ENCODE measurements around the gene WDR90. TPM values are rescaled to one million over a fixed set of nuclear protein-coding genes. Genes with fewer than 3 reads are reported as not detected.
A peak's percentile ranks its signal among the peaks of the same experiment; 100 is the strongest.

Gene WDR90
- total RNA-seq, 4 donors from 2014 or later: 11.1 to 32.1 (median 18.9) TPM

GRCh38 chr16:666572-666971, 17.4 kb downstream of the WDR90 start:
- intact Hi-C loops (cut with DNase I; ENCODE audit: low total_unique reads): loop anchor here (10.0 kb wide), 1 partner anchor 122 kb away; no protein-coding TSS in a partner anchor
- TF ChIP-seq POLR2A (IDR thresholded peaks at IDR 0.05): no peak
- TF ChIP-seq CTCF (IDR thresholded peaks at IDR 0.05): no peak
- 66 to 72% methylated on average over 12 to 13 of the region's 13 CpGs for WGBS, 2 donors
- no peak overlapping the region for H3K4me3 ChIP-seq (ENCODE audit: low read depth, poor library complexity, severe bottlenecking)
- DNase-seq (ENCODE audit: low spot score in 2 of 2): no peak

GRCh38 chr16:667113-667779, 18.1 kb downstream of the WDR90 start:
- WGBS, 2 donors: 51 to 71% methylated on average over 14 to 20 of the region's 22 CpGs
- TF ChIP-seq POLR2A (IDR thresholded peaks at IDR 0.05): no peak
- no peak for TF ChIP-seq CTCF (IDR thresholded peaks at IDR 0.05)
- intact Hi-C loops (cut with DNase I; ENCODE audit: low total_unique reads): loop anchor here (10.0 kb wide), 1 partner anchor 122 kb away; no protein-coding TSS in a partner anchor
- H3K4me3 ChIP-seq (ENCODE audit: low read depth, poor library complexity, severe bottlenecking): no peak overlapping the region
- DNase-seq (ENCODE audit: low spot score in 2 of 2): no peak

GRCh38 chr16:667780-668518, 18.8 kb downstream of the WDR90 start, which contains the start of gene RHOT2:
Gene RHOT2, plus strand, starts transcription at chr16:668132. Its CDS starts 68 bp downstream, at chr16:668200.
- TF ChIP-seq POLR2A (IDR thresholded peaks at IDR 0.05) (no peak), CTCF (IDR thresholded peaks at IDR 0.05) (no peak)
- intact Hi-C loops (cut with DNase I; ENCODE audit: low total_unique reads): loop anchor here (10.0 kb wide), 1 partner anchor 123 kb away; no protein-coding TSS in a partner anchor
- peak; percentile 86 to 98 for DNase-seq (ENCODE audit: low spot score in 2 of 2)
- 0% methylated on average over 5 to 14 of the region's 78 CpGs for WGBS, 2 donors
- H3K4me3 ChIP-seq (ENCODE audit: low read depth, poor library complexity, severe bottlenecking): peak within 1 kb of the TSS; percentile 80

- H3K4me3 ChIP-seq (ENCODE audit: low read depth, poor library complexity, severe bottlenecking): peak overlapping the region; percentile 80
- intact Hi-C loops (cut with DNase I; ENCODE audit: low total_unique reads): loop anchor here (10.0 kb wide), 1 partner anchor 124 kb away; no protein-coding TSS in a partner anchor
- WGBS, 2 donors: 5 to 7% methylated on average over 11 to 40 of the region's 50 CpGs
- no peak for DNase-seq (ENCODE audit: low spot score in 2 of 2)
- TF ChIP-seq CTCF (IDR thresholded peaks at IDR 0.05): no peak
- TF ChIP-seq POLR2A (IDR thresholded peaks at IDR 0.05): no peak
Observed at GRCh38 chr16:668519-669171, 19.5 kb downstream of the WDR90 start.

- no peak overlapping the region for H3K4me3 ChIP-seq (ENCODE audit: low read depth, poor library complexity, severe bottlenecking)
- no peak for DNase-seq (ENCODE audit: low spot score in 2 of 2)
- WGBS, 2 donors: 92 to 97% methylated on average over 12 of the region's 13 CpGs
- intact Hi-C loops (cut with DNase I; ENCODE audit: low total_unique reads): loop anchor here (10.0 kb wide), 1 partner anchor 125 kb away; no protein-coding TSS in a partner anchor
- TF ChIP-seq POLR2A (IDR thresholded peaks at IDR 0.05): no peak
- no peak for TF ChIP-seq CTCF (IDR thresholded peaks at IDR 0.05)
Observed at GRCh38 chr16:669666-670065, 20.5 kb downstream of the WDR90 start.
